Measurements from ENCODE around the gene VCL.
"Not testable (repeated sequence)": the region's sequence is repeated elsewhere in the genome, so short reads cannot be mapped to it uniquely, and the experiment has no call there.

The VCL gene

DNA sequence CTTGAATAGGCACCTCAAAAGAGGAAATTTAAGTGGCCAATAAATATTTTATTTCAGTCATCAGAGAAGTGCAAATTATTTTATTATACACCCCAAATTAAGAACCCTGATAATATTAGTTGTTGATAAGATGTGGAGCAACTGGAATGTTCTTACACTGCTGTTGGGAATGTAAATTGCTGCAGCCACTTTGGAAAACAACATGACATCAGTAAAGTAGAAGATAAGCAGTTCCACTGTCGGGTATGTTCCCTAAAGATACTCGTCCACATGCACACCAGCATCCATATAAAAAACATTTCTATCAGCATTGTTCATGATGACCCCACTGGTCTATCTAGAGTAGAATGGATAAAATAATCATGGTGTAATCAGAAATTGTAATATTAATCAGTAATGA is 46.5 kb downstream of the VCL start:
- DNase-seq = no peak

DNA sequence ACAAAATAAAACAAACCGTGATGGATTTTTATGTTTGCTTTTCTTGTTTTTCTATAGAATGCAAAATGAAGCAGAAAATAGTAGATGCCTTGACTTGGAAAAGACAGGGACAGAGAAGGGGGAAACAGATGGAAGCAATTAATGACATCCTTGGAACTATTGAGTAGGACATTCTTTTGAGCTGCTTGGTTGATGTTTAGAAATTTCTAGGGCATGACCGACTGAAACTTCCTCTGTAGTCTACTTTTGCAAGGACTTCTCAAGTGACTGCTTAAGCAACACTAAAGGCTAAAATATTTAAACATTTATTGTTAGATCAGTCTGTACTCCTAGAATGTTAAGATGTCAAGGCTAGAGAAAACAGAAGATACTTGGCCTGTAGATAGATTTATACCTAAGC is 49.4 kb downstream of the VCL start:
- no peak for DNase-seq

DNA sequence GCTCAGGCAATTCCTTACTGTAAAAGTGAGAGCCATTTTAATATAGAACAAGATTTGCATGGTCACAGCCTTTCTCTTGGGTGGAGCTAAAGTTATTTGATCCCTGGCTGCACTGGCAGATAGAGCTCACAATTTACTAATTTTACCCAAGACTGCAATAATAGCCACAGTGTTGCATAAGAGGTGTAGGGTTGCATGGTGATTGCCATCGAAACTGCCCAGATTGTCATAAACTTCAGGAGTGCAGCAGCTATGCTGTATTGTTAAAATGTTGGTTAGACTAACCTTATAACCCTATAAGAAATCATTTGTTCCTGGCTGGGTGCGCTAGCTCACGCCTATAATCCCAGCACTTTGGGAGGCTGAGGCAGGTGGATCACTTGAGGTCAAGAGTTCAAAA is 50.0 kb downstream of the VCL start:
- no peak for DNase-seq

DNA sequence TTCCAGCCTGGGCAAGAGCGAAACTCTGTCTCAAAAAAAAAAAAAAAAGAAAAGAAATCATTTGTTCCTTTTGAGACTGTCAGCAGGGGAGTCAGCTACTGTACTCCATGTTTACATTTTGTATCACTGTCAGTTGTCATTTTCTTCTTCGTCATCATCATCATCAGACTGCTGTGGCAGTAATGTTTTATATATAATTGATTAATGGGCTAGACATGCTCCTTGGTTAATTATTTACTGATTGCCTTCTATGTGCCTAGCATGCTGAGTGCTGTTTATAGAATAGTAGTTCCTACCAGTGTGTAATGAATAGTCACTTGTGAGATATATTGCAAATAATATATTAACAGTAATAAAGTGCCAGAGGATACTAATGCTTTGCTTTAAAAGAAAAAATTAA is 50.5 kb downstream of the VCL start:
- no peak for DNase-seq

DNA sequence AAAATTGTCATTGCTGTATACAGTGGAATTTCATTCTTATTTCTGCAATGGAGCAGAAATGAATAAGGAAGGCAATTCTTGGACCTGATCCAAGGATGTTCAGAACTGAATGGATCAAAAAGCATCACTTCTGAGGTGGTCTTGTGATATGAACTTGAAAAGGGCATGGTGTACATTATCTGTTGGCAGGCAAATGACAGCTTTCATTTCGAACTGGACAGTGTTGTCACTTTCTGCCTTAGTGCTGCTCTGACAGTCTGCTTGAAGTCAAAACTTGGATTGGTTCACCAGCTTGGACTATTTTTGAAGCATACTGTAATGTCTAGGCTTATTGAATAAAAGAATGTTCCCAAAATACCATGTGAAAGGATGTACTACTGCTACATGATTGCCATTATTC is 52.0 kb downstream of the VCL start:
- DNase-seq = no peak

DNA sequence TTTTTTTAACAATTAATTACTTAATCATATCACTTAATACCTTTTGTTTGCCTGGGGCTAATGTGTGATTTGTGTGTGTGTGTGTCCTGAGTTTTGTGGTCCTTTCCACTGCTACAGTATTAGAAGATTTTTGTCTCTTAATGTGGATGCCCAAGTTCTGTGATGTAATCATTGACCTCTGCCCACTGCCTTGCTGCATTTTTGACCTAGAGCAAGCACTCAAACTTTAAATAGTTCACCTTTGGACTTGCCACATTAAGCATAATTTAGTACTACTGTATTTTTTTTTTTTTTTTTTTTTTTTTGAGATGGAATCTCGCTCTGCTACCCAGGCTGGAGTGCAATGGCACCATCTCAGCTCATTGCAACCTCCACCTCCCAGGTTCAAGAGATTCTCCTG is 52.7 kb downstream of the VCL start:
- DNase-seq = no peak

DNA sequence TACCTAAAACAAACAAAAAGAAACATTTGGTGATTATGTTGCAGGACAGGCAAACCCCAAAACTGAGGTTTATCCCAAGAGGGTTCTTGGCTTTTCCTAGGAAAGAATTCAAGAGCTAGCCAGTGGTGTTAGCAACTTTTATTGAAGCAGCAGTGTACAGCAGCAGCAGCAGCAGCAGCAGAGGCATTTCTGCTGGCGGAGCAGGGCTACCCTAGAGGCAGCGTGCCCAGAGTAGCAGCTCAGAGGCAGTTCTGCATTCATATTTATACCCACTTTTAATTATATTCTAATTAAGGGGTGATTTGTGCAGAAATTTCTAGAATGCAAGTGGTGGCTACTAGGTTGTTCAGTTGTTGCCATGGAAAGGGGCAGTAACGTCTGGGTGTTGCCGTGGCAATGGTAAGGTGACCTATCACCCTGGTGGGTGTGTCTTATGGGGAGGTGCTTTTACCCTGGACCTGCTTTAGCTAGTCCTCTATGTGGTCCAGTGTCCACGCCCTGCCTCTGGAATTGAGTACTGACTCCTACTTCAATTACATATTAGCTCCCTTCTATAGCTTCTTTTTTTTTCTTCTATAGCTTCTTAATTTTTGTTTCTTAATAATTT is 53.9 kb downstream of the VCL start:
- DNase-seq = no peak

DNA sequence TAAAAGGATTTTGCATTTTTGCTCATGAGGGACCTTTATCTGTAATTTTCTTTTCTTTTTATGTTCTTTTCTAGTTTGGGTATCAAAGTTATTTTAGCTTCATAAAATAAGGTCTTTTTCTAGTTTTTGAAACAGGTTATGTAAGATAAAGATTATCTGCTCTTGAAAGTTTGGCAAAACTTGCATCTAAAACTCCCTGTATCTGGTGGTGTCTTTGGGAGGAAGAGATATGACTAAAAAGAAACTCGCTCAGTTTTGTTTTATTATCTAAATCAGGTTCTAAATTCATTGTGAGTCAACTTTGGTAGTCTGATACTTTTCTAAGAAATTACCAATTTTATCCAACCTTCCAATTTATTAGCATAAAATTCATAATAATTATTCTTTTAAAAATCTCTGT is 55.1 kb downstream of the VCL start:
- DNase-seq = no peak

DNA sequence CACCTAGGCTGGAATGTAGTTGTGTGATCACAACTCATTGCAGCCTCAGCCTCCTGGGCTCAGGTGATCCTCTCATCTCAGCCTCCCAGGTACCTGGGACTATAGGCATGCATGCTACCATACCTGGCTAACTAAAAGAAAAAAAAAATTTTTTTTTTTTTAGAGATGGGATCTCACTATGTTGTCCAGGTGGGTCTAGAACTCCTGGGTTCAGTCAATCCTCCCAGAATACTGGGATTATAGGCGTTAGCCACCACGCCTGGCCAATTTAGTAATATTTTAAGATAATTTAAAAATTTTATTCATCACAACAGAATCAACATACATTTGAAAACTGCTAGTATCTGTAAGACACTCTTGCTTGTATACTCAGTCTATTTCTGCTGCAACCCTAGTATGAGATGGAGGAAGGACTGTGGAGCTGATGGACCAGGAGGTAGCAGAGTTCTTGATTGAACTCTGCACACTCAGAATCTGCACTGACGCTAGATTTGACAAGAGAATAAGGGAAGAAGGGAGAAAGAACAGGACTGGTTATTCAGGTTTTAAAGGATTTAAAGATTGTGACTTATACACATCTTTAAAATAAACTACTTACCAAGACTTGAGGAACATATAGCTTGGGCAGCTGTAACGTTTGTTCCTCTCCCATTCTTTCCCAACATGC is 57.6 kb downstream of the VCL start:
- no peak for DNase-seq

DNA sequence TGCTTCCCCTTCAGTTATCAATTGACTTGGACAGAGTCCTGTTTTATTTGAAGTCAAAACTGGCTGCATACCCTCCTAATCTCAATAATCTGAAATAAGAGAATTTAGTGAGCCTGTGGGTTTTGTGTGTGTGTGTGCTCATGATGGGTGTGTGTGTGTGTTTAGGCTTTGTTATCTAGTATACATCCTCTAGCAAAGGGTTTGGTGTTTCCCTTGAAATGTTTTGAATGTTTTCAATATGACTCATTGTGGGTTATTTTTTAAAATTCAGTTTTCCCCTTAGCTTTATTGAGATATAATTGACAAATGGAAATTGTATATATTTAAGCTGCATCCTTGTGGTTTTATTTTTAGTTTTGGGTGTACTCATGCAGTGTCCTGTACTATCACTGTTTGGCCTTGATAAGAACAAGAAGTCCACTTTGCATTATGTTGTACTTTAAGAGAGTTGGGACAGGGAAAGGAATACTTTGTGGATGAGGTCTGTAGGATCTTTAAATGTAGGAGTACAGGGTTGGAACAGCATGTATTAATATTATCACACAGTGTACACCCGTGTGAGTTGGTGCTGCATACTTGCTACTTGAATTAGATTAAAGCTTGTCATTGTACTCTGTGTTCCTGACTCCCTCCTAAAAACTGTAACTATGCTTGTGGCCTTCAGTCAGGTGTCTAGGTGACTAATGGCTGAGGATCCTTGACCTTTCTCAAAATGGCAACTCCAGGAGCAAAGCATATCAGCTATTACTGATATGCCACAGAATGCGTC is 58.3 kb downstream of the VCL start:
- DNase-seq = no peak

DNA sequence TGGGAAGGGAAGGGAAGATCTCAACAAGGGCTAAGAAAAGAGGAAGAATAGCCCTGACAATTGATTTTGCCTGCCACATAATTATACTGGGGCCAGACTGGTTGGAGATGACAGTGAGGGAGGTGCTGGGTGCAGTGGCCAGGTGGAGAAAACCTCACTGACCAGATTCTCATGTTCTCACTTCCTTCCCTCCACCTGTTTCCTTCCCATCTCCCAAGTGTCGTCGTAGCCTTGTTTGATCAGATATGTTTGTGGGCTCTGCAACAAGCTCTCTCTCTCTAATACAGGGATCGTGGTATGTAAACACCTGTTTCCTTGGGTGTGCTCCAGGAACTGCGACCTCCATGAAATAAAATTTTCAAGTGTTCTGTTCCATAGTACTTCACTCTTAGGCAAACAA is 60.2 kb downstream of the VCL start:
- no peak for DNase-seq

DNA sequence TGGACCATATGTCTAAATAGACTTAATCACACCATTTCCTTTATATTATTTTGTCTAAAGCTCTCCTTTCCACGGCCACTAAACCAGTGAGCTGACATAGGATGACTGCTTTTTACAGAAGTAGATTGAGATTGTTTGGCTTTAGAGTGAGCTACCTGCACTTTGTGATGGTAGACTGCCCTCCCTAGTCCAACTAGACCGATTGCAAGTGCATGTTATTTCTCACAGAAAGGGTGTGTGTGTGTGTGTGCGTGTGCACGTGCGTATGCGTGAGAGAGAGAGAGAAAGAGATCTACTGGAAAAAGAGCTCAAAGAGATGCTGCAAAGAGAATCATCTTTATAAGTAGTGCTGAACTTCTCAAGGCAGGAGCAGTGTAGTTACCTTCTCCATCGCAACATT is 60.7 kb downstream of the VCL start:
- no peak for DNase-seq

DNA sequence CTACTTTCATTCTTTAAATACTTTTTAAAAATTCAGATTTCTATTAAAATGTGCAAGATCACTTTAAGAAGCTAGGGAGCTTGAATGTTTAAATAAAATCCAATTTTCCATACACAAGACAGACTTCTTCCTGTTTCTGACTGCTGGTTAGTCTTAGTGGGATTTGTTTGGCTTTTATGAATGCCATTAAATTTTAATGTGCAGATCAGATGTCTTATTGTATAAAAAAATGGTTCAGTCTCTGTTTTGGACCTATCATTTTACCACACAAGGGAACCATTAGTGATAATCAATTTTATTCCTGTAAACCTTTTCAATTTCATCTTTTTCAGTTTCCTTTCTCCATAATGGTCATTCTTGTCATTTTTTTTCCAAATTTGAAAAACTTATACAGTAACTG is 63.2 kb downstream of the VCL start:
- DNase-seq = no peak

DNA sequence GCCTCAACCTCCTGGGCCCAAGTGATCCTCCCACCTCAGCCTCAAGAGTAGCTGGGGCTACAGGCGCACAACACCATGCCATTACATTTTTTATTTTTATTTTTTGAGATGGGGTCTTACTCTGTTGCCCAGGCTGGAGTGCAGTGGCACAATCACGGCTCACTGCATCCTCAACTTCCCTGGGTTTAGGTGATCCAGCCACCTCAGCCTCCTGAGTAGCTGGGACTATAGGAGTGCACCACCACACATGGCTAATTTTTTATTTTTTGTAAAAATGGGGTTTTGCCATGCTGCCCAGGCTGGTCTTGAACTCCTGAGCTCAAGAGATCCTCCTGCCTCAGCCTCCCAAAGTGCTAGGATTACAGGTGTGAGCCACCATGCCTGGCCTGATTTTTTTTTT is 64.1 kb downstream of the VCL start:
- DNase-seq = not testable (repeated sequence)

DNA sequence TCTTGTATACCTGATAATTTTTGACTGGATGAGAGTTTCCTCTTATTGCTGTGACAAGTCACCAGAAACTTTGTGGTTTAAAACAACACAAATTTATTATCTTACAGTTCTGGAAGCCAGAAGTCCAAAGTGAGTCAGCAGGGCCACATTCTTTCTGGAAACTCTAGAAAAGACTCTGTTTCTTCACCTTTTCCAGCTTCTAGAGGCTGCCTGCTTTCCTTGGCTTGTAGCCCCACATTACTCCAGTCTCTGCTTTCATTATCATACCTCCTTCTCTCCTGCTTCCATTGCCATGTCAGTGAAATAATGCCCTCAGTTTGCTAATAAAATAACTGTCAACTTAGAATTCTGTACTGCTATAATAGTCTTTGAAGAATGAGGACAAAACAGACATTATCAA is 65.3 kb downstream of the VCL start:
- no peak for DNase-seq

DNA sequence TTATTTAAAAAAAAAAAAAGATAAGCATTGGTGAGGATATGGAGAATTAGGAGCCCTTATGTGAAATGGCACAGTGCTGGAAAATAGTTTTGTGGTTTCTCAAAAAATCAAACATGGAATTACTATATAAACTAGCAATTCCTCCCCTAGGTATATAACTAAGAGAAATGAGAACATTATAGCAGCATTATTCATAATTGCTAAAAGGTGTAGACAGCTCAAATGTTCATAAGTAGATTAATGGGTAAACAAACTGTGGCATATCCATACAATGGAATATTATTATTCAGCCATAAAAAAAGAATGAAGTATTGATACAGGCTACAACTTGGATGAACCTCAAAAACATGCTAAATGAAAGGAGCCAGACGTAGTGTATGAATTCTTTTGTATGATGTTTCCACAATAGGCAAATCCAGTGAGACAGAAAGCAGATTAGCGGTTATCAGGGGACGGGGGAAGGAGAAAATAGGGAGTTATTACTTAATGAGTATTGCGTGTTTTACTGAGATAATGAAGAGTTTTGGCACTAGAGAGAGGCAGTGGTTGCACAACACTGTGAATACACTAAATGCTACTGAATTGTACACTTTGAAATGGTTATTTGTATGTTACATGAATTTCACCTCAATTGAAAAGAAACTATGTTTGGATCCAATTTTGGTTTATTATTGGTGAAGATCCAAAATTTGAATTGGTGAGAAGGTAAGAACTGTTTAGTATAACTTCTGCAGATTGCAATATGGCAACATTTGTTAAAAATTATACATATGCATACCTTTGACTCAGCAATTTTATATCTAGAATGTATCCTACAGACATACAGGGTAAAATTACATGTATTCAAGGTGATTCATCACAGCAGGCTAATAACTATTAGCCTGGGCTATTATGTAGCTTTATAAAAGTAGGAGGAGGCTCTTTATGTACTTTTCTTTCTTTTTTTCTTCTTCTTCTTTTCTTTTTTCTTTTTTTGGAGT is 69.7 kb downstream of the VCL start:
- no peak for DNase-seq

DNA sequence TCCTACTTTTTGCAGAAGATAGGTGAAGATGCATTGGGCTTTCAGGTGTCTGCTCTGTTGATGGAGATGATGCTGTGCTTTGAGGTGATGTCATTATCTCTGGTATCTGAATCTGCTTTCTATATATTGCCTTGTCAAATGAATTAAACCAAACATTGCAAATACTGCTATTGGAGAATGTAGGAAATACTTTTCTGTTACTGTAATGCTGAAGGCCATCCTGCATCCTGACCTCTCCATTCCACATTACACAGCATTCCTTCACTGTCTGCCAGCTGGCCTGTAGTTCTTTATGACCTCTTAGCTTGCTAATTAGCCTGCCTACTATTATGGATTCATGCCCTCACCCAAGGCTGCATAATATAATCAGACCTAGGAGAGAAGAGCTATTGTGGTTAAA is 73.2 kb downstream of the VCL start:
- DNase-seq = no peak

DNA sequence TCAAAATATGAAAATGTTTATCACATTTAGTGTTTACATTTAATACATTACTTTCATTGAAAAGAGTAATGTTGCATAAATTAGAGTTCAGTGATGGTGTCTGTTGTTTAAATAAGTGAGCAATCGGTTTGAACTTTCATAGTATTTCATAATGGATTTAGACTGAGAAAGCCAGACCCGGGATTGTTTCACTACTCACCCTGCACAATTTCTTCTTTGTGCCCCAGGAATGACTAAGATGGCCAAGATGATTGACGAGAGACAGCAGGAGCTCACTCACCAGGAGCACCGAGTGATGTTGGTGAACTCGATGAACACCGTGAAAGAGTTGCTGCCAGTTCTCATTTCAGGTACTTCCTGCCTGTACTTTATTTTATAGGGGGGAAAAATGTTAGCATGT is 74.6 kb downstream of the VCL start:
- DNase-seq = no peak

DNA sequence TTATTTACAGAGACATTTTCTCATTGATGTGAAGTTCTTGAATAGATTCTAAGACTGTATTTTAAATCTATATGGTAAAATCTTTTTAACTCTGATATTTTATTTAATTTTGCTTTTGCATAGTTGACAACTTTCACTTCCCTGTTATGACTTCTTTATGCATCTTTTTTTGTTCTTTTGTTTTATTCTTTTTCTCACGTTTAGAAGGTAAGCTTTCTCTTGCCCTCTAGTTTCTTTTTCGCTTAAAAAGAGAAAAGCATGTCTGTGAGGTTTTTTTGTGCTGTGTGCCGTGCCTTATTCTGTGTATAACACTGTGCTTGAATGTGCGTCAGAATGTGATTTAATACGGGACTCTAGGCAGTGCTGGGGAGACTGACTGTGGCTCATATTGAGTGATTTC is 78.0 kb downstream of the VCL start:
- DNase-seq = no peak

DNA sequence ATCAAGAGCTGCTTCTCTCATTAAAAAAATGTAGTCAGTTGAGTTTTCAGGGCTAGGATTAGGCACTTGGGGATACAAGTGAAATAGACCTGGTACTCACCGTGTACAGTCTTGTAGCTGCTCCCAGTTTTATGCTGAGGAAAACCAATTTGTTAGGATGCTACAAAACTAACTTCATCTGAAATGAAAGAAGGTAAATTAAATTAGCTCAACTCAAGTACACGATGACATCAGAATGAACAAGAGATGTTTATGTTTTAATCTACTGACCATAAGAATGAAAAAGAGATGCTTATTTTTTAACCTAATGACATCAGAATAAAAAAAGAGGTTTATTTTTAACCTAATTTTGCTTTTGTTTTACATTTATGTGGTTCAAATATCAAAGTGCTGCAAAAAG is 79.0 kb downstream of the VCL start:
- DNase-seq = no peak

DNA sequence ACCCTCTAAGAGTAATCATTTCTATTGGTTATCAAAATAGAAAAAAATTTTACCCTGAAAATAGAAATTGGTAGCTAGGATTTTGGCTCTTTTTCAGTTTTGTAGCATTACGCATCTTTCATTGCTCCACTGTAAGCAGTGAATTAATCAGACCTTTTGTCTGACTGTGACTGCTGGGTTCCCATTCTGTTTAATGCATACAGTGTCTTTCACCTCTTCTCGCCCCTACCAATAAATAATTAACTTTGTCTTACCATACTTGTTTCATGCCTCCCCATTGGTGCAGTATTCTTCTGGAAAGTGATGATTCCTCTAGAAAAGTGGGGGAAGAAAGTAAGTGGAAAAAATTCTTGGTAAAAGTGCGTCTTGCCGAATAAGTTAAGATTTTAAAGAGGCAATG is 79.5 kb downstream of the VCL start:
- no peak for DNase-seq

DNA sequence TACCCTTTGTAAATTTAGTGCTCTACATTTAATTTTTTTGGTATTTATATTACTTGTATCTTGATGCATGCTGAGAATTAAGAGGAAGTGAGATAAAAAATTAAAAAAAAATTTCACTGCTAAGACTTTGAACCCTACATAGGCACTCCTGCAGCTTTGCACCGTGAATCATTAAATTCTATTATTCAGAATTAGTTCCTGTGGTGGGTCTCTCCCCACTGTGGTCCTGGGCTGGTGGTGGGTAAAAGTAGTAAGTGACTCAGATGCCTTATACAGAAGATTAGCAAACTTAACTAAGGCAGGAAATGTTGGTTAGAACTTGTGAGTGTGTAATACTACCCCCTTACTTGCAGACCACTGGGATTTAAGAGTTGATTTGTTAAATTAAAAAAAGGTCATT is 80.1 kb downstream of the VCL start:
- DNase-seq = no peak

Data from activated naive CD4-positive, alpha-beta T cell treated with anti-CD3 and anti-CD28 coated beads, Interleukin-2, amount 50 U/mL, for 16 hours (primary cell).